Measurements from ENCODE around the gene GLIPR1L2. TPM values are rescaled to one million over a fixed set of nuclear protein-coding genes. Genes with fewer than 3 reads are reported as not detected.

Gene GLIPR1L2
- total RNA-seq, 6 experiments from 2014 or later = 0.33 to 0.83 (median 0.54) TPM

- Mint-ChIP-seq H3K36me3 (ENCODE audit: low read depth) (peaks cover 44% of the 10 kb centered on the region), H3K4me3 (peak overlapping the region; percentile 93), H3K9me3 (no peaks in the 10 kb centered on the region), H3K27me3 (ENCODE audit: insufficient read depth) (no peaks in the 10 kb centered on the region; the same call in 1 of the 2 replicates), H3K4me1 (ENCODE audit: low read depth) (peaks cover 72% of the 10 kb centered on the region), H3K27ac (peak overlapping the region; percentile 95)
- peak; percentile 68 for DNase-seq
- TF ChIP-seq CTCF (IDR thresholded peaks at IDR 0.05) = no peak
These were observed 89.1 kb downstream of the GLIPR1L2 start for GRCh38 chr12:75479963-75480461.

GRCh38 chr12:75480469-75480949 lies 89.6 kb downstream of the GLIPR1L2 start, which contains the start of gene GLIPR1:
Gene GLIPR1 (plus strand): TSS chr12:75480755. CDS start chr12:75480881, 126 bp downstream.
- Mint-ChIP-seq H3K27me3 (ENCODE audit: insufficient read depth) (no peaks in the 10 kb centered on the region; the same call in 1 of the 2 replicates), H3K9me3 (no peaks in the 10 kb centered on the region), H3K4me3 (peak within 1 kb of the TSS; percentile 93), H3K27ac (peak within 1 kb of the TSS; percentile 95), H3K36me3 (ENCODE audit: low read depth) (peaks cover 46% of the 10 kb centered on the region), H3K4me1 (ENCODE audit: low read depth) (peaks cover 75% of the 10 kb centered on the region)
- TF ChIP-seq CTCF (IDR thresholded peaks at IDR 0.05) = no peak
- peak; percentile 99 for DNase-seq

- Mint-ChIP-seq H3K36me3 (ENCODE audit: low read depth) (peaks cover 46% of the 10 kb centered on the region), H3K27me3 (ENCODE audit: insufficient read depth) (no peaks in the 10 kb centered on the region; the same call in 1 of the 2 replicates), H3K4me1 (ENCODE audit: low read depth) (peaks cover 72% of the 10 kb centered on the region), H3K27ac (peak overlapping the region; percentile 95), H3K4me3 (peak overlapping the region; percentile 93), H3K9me3 (no peaks in the 10 kb centered on the region)
- TF ChIP-seq CTCF (IDR thresholded peaks at IDR 0.05) = no peak
- no peak for DNase-seq
These were observed 90.3 kb downstream of the GLIPR1L2 start for GRCh38 chr12:75481013-75481705.

- H3K27me3 Mint-ChIP-seq (ENCODE audit: insufficient read depth) = no peaks in the 10 kb centered on the region; the same call in 1 of the 2 replicates
- no peak for DNase-seq
- no peak for TF ChIP-seq CTCF (IDR thresholded peaks at IDR 0.05)
- H3K9me3 Mint-ChIP-seq = no peaks in the 10 kb centered on the region
- peak overlapping the region; percentile 93 for H3K4me3 Mint-ChIP-seq
- peak overlapping the region; percentile 95 for H3K27ac Mint-ChIP-seq
- H3K4me1 Mint-ChIP-seq (ENCODE audit: low read depth) = peaks cover 76% of the 10 kb centered on the region
- peaks cover 50% of the 10 kb centered on the region for H3K36me3 Mint-ChIP-seq (ENCODE audit: low read depth)
These were observed 90.9 kb downstream of the GLIPR1L2 start for GRCh38 chr12:75481774-75482173.

Other genes with a start within 250 kb of the GLIPR1L2 start
- not detected for gene KCNC2, start 181.2 kb upstream of the GLIPR1L2 start, total RNA-seq (2021; fragmentation: NEBNext Ultra II Directional; extraction: Animal tissue kit (Norgen Biotek cat#: 25700))
- 1 to 10 TPM; 2.0 to 3.3 (median 2.3) TPM for gene CAPS2, start 60.8 kb upstream of the GLIPR1L2 start, total RNA-seq (2021; fragmentation: NEBNext Ultra II Directional; extraction: Animal tissue kit (Norgen Biotek cat#: 25700))
- gene GLIPR1L1, start 56.4 kb upstream of the GLIPR1L2 start, total RNA-seq (2021; fragmentation: NEBNext Ultra II Directional; extraction: Animal tissue kit (Norgen Biotek cat#: 25700)) = not detected
- gene GLIPR1, start 89.7 kb downstream of the GLIPR1L2 start, total RNA-seq (2021; fragmentation: NEBNext Ultra II Directional; extraction: Animal tissue kit (Norgen Biotek cat#: 25700)) = 100 to 1,000 TPM; 190 to 339 (median 278) TPM
- gene KRR1, start 120.5 kb downstream of the GLIPR1L2 start, total RNA-seq (2021; fragmentation: NEBNext Ultra II Directional; extraction: Animal tissue kit (Norgen Biotek cat#: 25700)) = 10 to 100 TPM; 52.4 to 64.4 (median 61.8) TPM